NCI-H524 (cell line): ENCODE measurements around the gene GPC6.
A peak's percentile ranks its signal among the peaks of the same experiment; 100 is the strongest.

Source experiments
- DNase-seq, 2 experiments: peaks; one replicate each; lab custom pipeline; 2025; lab: John Stamatoyannopoulos, UW

The GPC6 gene

DNA sequence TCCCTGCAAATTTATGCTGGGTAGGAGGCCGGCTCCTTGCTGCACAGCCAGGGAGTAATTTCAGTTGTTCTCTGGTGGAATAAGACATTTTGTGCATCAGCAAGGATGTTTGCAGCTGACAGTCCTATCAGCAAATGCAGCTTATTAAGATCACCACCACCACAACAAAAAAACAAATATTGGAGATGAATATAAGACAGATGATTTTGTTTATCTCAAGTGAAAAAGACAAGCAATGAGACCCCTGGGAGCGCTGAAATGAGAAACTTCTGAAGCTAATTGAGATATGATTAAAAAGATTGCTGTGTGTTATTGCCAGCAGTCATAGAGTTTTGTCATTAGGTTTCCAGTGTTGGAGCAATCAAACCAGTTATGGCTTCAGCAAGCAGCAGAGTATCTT lies 505.6 kb downstream of the GPC6 start:
- DNase-seq, result no peak

DNA sequence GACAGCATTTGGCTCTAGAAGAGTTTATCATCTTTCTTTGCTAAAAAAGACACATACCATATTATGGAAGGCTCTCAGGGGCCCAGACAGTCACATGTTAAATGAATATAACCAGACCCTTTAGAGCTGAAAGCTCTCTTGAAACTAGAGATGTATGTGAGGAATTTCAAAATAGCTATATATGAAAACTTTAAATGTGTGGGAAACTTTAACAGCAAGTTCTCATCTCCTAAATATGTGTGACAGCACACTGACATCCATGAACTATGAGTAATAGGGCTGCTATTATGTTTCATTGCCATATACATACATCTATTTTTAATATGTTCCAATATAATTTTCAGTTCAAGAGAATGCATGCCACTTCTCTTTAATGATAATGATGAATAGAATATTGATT lies 509.5 kb downstream of the GPC6 start:
- DNase-seq, result no peak

DNA sequence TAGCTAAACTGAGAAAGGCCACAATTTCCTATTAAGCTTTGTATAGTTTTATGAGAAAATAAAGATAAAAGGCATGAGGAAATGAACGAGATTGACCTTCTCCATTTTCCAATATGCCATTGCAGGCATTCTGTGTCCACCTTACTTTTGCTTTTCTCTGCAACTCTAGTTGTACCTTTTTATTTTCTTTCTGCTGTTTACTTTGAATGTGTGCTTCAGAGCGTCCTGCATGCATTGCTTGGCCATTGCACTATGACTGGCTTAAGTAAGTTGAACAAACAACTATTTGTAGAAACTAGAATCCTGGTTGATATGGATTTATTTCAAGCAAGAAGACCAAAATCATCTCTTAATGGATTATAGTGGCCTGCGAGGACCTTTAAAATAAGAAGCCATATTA lies 510.3 kb downstream of the GPC6 start:
- no peak for DNase-seq

DNA sequence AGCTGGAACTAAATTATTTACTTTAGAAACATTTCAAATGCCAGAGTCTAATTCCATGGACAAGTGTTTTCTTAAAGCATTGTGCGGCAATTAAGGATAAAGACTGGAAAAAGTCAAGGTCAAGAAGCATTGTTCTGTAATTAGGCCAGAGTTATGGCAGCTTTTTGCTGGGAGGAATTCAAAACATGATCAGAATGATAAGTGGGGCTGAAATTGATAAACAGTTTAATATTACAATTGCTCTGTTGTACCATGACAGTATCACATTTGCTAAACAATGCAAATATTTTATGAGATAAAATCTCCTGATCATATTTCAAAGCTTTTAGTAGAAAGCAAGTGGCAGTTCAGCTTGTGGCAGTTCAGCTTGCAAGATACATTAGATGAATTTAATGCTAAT lies 513.7 kb downstream of the GPC6 start:
- DNase-seq, result no peak

- DNase-seq, result no peak
Observed at GRCh38 chr13:93744033-93744432, 517.4 kb downstream of the GPC6 start.

- DNase-seq, result no peak
Observed at GRCh38 chr13:93744886-93745285, 518.3 kb downstream of the GPC6 start.

- DNase-seq, result no peak
Observed at GRCh38 chr13:93745884-93746283, 519.3 kb downstream of the GPC6 start.

- DNase-seq, result no peak
Observed at GRCh38 chr13:93746589-93746988, 520.0 kb downstream of the GPC6 start.

- peak; percentile 89 to 93 for DNase-seq
Observed at GRCh38 chr13:93750676-93751075, 524.1 kb downstream of the GPC6 start.

DNA sequence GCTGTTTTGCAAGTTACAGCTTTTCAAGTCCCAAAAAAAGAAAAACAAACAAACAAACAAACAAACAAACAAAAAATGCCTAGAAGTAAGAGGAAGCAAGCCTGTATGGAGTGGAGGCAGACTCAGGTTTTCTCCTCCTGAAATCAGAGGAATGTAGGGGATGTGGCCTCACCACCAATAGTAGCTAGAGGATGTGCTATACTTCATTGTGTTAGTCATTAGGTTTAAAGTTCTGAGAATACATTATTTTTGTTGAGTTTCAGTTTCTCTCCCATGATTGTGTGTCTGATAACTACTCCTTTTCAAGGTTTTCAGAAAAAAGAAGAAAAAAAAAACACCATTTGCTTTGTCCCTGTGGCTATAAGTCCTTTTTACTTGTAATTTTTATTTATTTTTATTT lies 524.5 kb downstream of the GPC6 start:
- no peak for DNase-seq

GRCh38 chr13:93752541-93752940 lies 525.9 kb downstream of the GPC6 start:
- DNase-seq, result no peak

DNA sequence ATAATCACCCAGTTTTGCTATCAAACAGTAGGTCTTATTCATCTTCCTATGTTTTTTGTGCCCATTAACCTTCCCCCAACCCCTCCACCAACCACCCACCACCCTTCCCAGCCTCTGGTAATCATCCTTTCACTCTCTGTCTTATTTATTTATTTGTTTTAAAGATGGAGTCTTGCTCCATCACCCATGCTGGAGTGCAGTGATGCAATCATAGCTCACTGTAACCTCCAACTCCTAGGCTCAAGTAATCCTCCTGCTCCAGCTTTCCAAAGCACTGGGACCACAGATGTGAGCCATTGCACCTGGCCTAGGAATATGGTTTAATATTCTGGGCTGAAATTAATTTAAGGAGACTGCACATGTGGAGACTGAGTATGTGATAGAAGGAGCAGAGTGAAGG lies 527.0 kb downstream of the GPC6 start:
- DNase-seq, result no peak

- no peak for DNase-seq
Observed at GRCh38 chr13:93755341-93755740, 528.7 kb downstream of the GPC6 start.

- no peak for DNase-seq
Observed at GRCh38 chr13:93758575-93758974, 532.0 kb downstream of the GPC6 start.

GRCh38 chr13:93762708-93763426 lies 536.3 kb downstream of the GPC6 start:
- no peak for DNase-seq

DNA sequence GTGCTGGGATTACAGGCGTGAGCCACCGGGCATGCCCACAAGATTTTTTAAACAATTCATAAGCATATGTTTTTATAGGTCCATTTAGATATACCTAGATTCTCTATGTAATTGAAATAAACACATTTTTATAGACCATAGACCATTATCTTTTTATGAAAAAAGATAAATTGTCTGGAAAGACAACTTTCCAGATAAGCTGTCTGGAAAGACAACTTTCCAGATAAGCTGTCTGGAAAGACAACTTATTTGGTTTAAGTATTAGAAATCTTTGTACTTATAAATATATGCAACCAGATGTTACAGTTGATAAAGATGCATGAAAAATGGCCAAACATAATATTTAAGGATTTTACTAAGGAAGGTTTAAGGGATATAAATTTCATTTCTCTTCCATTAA lies 538.5 kb downstream of the GPC6 start:
- DNase-seq, result no peak

- no peak for DNase-seq
Observed at GRCh38 chr13:93765811-93766210, 539.2 kb downstream of the GPC6 start.

DNA sequence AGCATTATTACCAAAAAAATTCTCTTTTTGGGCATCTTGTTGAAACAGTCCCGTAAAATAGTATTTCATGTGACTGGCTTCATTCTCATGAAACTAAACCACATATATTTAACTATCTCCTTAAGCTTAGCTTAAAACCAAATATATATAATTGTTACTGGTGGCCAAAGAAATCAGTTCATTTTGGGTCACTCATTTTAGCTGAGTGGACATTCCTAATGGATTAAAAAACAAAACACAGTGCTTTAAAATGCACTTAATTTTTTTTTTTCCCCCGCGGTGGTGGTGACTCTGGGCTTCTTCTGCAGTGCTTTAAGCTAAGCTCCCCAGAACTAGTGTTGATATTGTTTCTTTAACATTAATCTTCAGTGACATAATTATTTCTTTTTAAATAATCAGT lies 540.1 kb downstream of the GPC6 start:
- DNase-seq, result no peak

GRCh38 chr13:93767180-93767916 lies 540.7 kb downstream of the GPC6 start:
- DNase-seq, result peak in 1 of 2 experiments; percentile 48

- DNase-seq, result no peak
Observed at GRCh38 chr13:93767917-93768409, 541.4 kb downstream of the GPC6 start.

GRCh38 chr13:93769101-93769500 lies 542.5 kb downstream of the GPC6 start:
- DNase-seq, result no peak

GRCh38 chr13:93769607-93770006 lies 543.0 kb downstream of the GPC6 start:
- DNase-seq, result no peak

DNA sequence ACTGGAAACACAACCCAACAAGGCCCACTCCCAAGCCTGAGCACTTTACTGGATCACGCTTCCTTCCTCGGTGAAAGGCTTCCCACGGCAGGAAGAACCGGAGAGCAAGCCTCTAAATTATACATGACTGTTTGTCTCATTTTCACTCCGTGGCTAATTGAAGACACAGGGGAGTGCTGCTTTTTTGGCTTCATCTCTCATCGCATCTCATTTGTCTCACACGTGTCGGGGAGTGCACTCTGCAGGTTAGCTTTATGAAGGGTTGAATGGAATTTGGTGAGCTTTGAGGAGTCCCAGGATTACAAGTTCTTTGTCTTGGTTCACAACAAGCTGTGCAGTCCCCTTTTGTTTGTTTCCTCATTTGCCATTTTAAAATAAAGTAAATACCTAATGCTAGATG lies 544.6 kb downstream of the GPC6 start:
- no peak for DNase-seq

- no peak for DNase-seq
Observed at GRCh38 chr13:93771782-93772181, 545.2 kb downstream of the GPC6 start.
